ENCODE data around the gene CFAP410.
"Not testable (repeated sequence)": the region's sequence is repeated elsewhere in the genome, so short reads cannot be mapped to it uniquely, and the experiment has no call there.

Gene CFAP410

GRCh38 chr21:44345495-44345894, 6.3 kb upstream of the CFAP410 start:
- no peaks in the 10 kb centered on the region for H3K36me3 ChIP-seq (ENCODE audit: insufficient read depth, low read depth, low read length)
- no peak overlapping the region for H3K27ac ChIP-seq (ENCODE audit: low read length)
- no peak overlapping the region for H3K9ac ChIP-seq (ENCODE audit: low read depth, low read length)

DNA sequence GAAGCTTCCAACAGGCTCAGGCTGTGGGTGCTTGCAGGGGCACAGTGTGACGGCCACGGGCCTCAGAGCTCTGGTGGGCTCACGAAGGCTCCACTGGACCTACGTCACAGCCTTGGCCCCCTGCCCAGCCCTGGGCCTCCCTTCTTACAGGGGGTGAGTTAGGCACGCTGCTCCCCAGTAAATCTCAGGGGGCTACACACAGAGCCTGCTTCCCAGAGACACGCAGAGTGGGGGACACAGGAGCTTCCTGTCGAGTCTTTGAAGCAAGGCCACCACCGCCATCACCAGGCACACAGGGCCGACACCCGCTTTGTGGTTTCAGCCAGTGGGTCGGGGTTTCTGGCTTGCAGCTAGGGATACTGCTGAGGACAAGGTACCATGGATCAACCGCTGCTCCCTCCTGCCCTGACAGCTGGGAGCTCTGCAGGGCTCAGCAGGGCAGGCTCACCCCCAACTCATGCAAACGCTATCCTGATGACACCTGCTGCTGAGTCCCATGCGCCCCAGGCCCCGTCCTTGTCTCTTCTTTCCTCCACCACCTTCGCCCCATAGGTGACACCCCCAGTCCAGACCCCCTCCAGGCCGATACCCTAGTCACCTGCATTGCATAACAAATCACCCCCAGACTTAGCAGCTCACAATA, 5.5 kb upstream of the CFAP410 start:
- no peaks in the 10 kb centered on the region for H3K36me3 ChIP-seq (ENCODE audit: insufficient read depth, low read depth, low read length)
- no peaks in the 10 kb centered on the region for H3K9me3 ChIP-seq (ENCODE audit: insufficient read depth, low read depth, low read length)
- no peak overlapping the region for H3K4me3 ChIP-seq (ENCODE audit: low read length)
- no peak overlapping the region for H3K27ac ChIP-seq (ENCODE audit: low read length)
- no peaks in the 10 kb centered on the region for H3K27me3 ChIP-seq (ENCODE audit: insufficient read depth, low read length)
- H3K9ac ChIP-seq (ENCODE audit: low read depth, low read length): no peak overlapping the region
- H3K4me1 ChIP-seq (ENCODE audit: insufficient read depth, low read length): no peaks in the 10 kb centered on the region

More at GRCh38 chr21:44345495-44345894, 6.3 kb upstream of the CFAP410 start:
- Histone ChIP-seq H3K4me1 (ENCODE audit: insufficient read depth, low read length) (no peaks in the 10 kb centered on the region), H3K9me3 (ENCODE audit: insufficient read depth, low read depth, low read length) (no peaks in the 10 kb centered on the region), H3K27me3 (ENCODE audit: insufficient read depth, low read length) (no peaks in the 10 kb centered on the region), H3K4me3 (ENCODE audit: low read length) (no peak overlapping the region)

DNA sequence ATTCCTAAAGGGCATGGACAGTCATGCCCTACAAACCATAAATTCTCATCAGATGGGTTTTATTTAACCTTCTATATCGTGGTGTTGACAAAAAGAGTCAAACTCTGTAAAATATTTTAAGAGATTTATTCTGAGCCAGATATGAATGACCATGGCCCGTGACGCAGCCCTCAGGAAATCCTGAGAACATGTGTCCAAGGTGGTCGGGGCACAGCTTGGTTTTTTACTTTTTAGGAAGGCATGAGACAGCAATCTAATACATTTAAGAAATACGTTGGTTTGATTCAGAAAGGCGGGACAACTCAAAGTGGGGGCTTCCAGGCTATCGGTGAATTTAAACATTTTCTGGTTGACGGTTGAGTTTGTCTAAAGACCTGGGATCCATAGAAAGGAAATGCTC, 3.8 kb upstream of the CFAP410 start:
- H3K9ac ChIP-seq (ENCODE audit: low read depth, low read length); H3K27me3 ChIP-seq (ENCODE audit: insufficient read depth, low read length); H3K27ac ChIP-seq (ENCODE audit: low read length); H3K36me3 ChIP-seq (ENCODE audit: insufficient read depth, low read depth, low read length); H3K9me3 ChIP-seq (ENCODE audit: insufficient read depth, low read depth, low read length); H3K4me3 ChIP-seq (ENCODE audit: low read length); H3K4me1 ChIP-seq (ENCODE audit: insufficient read depth, low read length): not testable (repeated sequence)

- not testable (repeated sequence) for H3K27ac ChIP-seq (ENCODE audit: low read length); H3K4me1 ChIP-seq (ENCODE audit: insufficient read depth, low read length); H3K9me3 ChIP-seq (ENCODE audit: insufficient read depth, low read depth, low read length); H3K27me3 ChIP-seq (ENCODE audit: insufficient read depth, low read length); H3K36me3 ChIP-seq (ENCODE audit: insufficient read depth, low read depth, low read length); H3K9ac ChIP-seq (ENCODE audit: low read depth, low read length); H3K4me3 ChIP-seq (ENCODE audit: low read length)
Measured at GRCh38 chr21:44341726-44342458, 2.7 kb upstream of the CFAP410 start.

- H3K9ac ChIP-seq (ENCODE audit: low read depth, low read length): 0 out of 2 replicates have a peak overlapping the region, but pooled peaks have one; percentile 32
Measured at GRCh38 chr21:44337941-44338895, 972 bp downstream of the CFAP410 start.

GRCh38 chr21:44337449-44337848, 1.7 kb downstream of the CFAP410 start:
- no peaks in the 10 kb centered on the region for H3K9me3 ChIP-seq (ENCODE audit: insufficient read depth, low read depth, low read length)
- peaks cover 7% of the 10 kb centered on the region for H3K36me3 ChIP-seq (ENCODE audit: insufficient read depth, low read depth, low read length)
- H3K4me3 ChIP-seq (ENCODE audit: low read length): no peak overlapping the region
- H3K27me3 ChIP-seq (ENCODE audit: insufficient read depth, low read length): no peaks in the 10 kb centered on the region
- no peak overlapping the region for H3K9ac ChIP-seq (ENCODE audit: low read depth, low read length)
- no peak overlapping the region for H3K27ac ChIP-seq (ENCODE audit: low read length)
- H3K4me1 ChIP-seq (ENCODE audit: insufficient read depth, low read length): no peaks in the 10 kb centered on the region

More at GRCh38 chr21:44337941-44338895, 972 bp downstream of the CFAP410 start:
- H3K9me3 ChIP-seq (ENCODE audit: insufficient read depth, low read depth, low read length): no peaks in the 10 kb centered on the region
- H3K4me1 ChIP-seq (ENCODE audit: insufficient read depth, low read length): no peaks in the 10 kb centered on the region
- no peak overlapping the region for H3K27ac ChIP-seq (ENCODE audit: low read length)
- H3K27me3 ChIP-seq (ENCODE audit: insufficient read depth, low read length): no peaks in the 10 kb centered on the region
- peak overlapping the region; percentile 70 for H3K4me3 ChIP-seq (ENCODE audit: low read length)
- H3K36me3 ChIP-seq (ENCODE audit: insufficient read depth, low read depth, low read length): peaks cover 7% of the 10 kb centered on the region

- no peak overlapping the region for H3K9ac ChIP-seq (ENCODE audit: low read depth, low read length)
- peaks cover 7% of the 10 kb centered on the region for H3K36me3 ChIP-seq (ENCODE audit: insufficient read depth, low read depth, low read length)
- H3K9me3 ChIP-seq (ENCODE audit: insufficient read depth, low read depth, low read length): no peaks in the 10 kb centered on the region
- no peak overlapping the region for H3K4me3 ChIP-seq (ENCODE audit: low read length)
- H3K27ac ChIP-seq (ENCODE audit: low read length): no peak overlapping the region
- no peaks in the 10 kb centered on the region for H3K27me3 ChIP-seq (ENCODE audit: insufficient read depth, low read length)
- H3K4me1 ChIP-seq (ENCODE audit: insufficient read depth, low read length): no peaks in the 10 kb centered on the region
Measured at GRCh38 chr21:44335266-44336059, 3.7 kb downstream of the CFAP410 start.

DNA sequence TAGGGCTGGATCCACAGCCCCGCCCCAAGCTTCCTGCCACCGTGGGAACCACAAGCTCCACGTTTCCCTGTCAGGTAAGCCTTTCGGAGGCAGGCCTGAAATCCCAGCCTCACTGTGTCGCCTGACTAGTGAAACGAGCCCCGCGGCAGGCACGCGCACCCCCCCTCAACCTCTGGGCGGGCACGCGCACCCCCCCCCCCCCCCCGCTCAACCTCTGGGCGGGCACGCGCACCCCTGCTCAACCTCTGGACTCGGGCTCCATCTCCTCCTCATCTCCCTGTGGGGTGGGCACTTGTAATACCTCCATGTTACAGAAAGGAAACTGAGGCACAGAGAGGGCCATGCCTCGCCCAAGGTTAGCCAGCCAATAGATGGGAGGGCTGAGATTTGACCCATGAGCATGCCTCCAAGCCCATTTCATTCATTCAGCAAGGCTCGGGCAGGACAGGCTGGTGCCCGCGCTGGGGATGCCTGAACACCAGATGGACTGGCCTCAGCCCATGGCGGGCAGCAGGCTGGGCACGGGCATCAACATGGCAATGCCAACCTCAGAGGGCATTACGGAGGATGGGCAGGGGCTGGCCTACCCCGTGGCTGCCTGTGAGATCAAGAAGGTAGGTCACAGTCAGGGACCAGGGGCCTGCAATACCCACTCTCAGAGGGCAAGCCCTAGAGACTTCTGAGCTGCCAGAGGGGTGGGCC, 4.7 kb downstream of the CFAP410 start:
- Histone ChIP-seq H3K27ac (ENCODE audit: low read length) (no peak overlapping the region), H3K4me1 (ENCODE audit: insufficient read depth, low read length) (no peaks in the 10 kb centered on the region), H3K36me3 (ENCODE audit: insufficient read depth, low read depth, low read length) (peaks cover 7% of the 10 kb centered on the region), H3K4me3 (ENCODE audit: low read length) (no peak overlapping the region), H3K9me3 (ENCODE audit: insufficient read depth, low read depth, low read length) (no peaks in the 10 kb centered on the region), H3K27me3 (ENCODE audit: insufficient read depth, low read length) (no peaks in the 10 kb centered on the region), H3K9ac (ENCODE audit: low read depth, low read length) (no peak overlapping the region)

GRCh38 chr21:44333509-44334328, 5.5 kb downstream of the CFAP410 start:
- Histone ChIP-seq H3K9me3 (ENCODE audit: insufficient read depth, low read depth, low read length) (no peaks in the 10 kb centered on the region), H3K9ac (ENCODE audit: low read depth, low read length) (no peak overlapping the region), H3K36me3 (ENCODE audit: insufficient read depth, low read depth, low read length) (peaks cover 7% of the 10 kb centered on the region), H3K4me3 (ENCODE audit: low read length) (no peak overlapping the region), H3K4me1 (ENCODE audit: insufficient read depth, low read length) (no peaks in the 10 kb centered on the region), H3K27me3 (ENCODE audit: insufficient read depth, low read length) (no peaks in the 10 kb centered on the region), H3K27ac (ENCODE audit: low read length) (no peak overlapping the region)

DNA sequence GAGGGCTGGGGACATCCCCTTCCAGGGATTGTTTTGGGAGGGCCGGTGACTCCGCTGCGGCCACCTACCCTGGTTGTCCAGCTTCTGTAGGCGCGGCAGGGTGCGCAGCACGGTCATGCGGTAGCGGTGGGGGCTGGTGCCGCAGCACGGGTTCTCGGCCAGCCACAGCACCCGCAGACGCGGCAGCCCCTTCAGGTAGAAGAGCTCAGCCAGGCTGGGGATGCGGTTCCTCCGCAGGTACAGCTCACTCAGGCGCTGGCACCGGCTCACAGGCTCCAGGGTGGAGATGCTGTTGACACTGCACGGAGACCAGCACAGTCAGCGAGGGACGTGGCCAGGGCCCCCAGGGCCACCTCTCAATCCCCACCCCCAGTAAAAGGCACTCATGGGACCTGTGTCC, 6.2 kb downstream of the CFAP410 start:
- H3K27ac ChIP-seq (ENCODE audit: low read length): no peak overlapping the region
- H3K36me3 ChIP-seq (ENCODE audit: insufficient read depth, low read depth, low read length): peaks cover 7% of the 10 kb centered on the region
- no peak overlapping the region for H3K4me3 ChIP-seq (ENCODE audit: low read length)
- no peaks in the 10 kb centered on the region for H3K27me3 ChIP-seq (ENCODE audit: insufficient read depth, low read length)
- no peaks in the 10 kb centered on the region for H3K9me3 ChIP-seq (ENCODE audit: insufficient read depth, low read depth, low read length)
- H3K4me1 ChIP-seq (ENCODE audit: insufficient read depth, low read length): no peaks in the 10 kb centered on the region
- no peak overlapping the region for H3K9ac ChIP-seq (ENCODE audit: low read depth, low read length)

Measured in iPS-20b (cell line).